ENCODE measurements around the gene ENTPD2. TPM values are rescaled to one million over a fixed set of nuclear protein-coding genes. Genes with fewer than 3 reads are reported as not detected.

The ENTPD2 gene
- total RNA-seq, 1 experiment from 2014 or later: 31.5 TPM

DNA sequence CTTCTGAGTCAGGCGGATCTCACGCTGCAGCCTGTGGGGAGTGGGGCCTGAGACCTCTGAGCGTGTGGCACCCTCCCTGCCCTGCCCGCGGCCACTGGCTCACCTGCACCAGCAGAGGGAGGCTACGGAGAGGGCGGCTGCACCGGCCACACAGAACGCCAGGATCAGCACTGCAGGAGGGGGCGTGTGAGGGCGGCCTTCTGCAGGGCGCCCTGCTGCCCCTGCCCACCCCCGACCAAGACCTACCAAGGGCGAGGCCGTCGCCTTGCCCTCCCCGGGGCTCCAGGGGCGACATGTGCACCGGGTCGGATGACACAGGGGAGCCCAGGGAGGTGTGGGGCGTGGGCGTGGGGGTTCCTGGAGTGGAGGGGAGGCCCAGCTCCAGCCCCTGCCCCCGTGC, 13.3 kb downstream of the ENTPD2 start:
- Mint-ChIP-seq H3K4me3 (ENCODE audit: unreplicated experiment) (no peak overlapping the region), H3K27ac (ENCODE audit: low read depth, unreplicated experiment) (no peak overlapping the region), H3K27me3 (ENCODE audit: insufficient read depth, unreplicated experiment) (no peaks in the 10 kb centered on the region), H3K4me1 (ENCODE audit: insufficient read depth, unreplicated experiment) (no peaks in the 10 kb centered on the region), H3K9me3 (ENCODE audit: unreplicated experiment) (no peaks in the 10 kb centered on the region), H3K36me3 (ENCODE audit: insufficient read depth, unreplicated experiment) (peaks cover 17% of the 10 kb centered on the region)
- POLR2A ChIA-PET: no interaction called here
- CTCF ChIA-PET: no interaction called here
- intact Hi-C loops (cut with micrococcal nuclease): loop anchor here (10.0 kb wide), 1 partner anchor 184 kb away; the partner anchor contains the start of genes CYSRT1, RNF208 and RNF224
- DNase-seq (ENCODE audit: unreplicated experiment): no peak
- BruUV-seq (replicated peaks): no TSS peak
- TF ChIP-seq, protein P1, sequence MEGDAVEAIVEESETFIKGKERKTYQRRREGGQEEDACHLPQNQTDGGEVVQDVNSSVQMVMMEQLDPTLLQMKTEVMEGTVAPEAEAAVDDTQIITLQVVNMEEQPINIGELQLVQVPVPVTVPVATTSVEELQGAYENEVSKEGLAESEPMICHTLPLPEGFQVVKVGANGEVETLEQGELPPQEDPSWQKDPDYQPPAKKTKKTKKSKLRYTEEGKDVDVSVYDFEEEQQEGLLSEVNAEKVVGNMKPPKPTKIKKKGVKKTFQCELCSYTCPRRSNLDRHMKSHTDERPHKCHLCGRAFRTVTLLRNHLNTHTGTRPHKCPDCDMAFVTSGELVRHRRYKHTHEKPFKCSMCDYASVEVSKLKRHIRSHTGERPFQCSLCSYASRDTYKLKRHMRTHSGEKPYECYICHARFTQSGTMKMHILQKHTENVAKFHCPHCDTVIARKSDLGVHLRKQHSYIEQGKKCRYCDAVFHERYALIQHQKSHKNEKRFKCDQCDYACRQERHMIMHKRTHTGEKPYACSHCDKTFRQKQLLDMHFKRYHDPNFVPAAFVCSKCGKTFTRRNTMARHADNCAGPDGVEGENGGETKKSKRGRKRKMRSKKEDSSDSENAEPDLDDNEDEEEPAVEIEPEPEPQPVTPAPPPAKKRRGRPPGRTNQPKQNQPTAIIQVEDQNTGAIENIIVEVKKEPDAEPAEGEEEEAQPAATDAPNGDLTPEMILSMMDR (IDR thresholded peaks at IDR 0.05; ENCODE audit: unreplicated experiment): no peak

DNA sequence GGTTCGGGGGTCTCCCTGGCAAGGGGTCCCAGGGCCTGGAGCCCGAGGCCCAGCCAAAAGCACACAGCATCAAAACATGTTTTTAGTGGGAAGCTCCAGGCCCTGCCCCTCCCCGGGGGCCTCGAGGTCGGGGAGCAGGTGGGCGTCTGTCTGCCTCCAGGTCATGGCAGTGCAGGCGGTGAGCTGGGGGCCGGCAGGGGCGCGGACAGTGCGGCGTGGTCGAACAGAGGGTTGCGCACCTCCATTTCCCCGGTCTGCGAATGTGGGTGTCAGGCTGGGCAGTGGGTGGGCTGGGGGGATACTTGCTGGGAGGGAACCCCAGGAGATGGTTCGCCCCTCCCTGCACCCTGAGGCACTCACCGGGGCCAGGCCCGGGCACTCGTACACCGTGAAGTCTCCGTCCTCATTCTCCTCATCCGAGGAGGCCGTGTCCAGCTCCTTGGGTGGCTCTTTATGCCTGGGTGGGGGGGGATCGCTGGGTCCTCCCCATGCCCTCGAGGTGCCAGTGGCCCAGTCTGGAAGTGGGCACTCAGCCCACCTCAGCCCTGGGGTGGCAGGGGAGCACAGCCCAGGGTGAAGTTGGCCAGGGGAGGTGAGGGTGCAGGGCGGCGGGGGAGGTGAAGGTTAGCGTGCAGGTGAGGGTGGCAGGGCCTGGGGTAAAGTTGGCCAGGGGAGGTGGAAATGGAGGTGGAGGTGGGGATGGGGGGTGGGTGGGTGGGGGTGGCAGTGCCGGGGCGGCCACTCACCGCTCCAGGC, 14.1 kb downstream of the ENTPD2 start:
- intact Hi-C loops (cut with micrococcal nuclease): loop anchor here (10.0 kb wide), 1 partner anchor 185 kb away; the partner anchor contains the start of genes CYSRT1, RNF208 and RNF224
- Mint-ChIP-seq H3K4me1 (ENCODE audit: insufficient read depth, unreplicated experiment) (no peaks in the 10 kb centered on the region), H3K27me3 (ENCODE audit: insufficient read depth, unreplicated experiment) (no peaks in the 10 kb centered on the region), H3K36me3 (ENCODE audit: insufficient read depth, unreplicated experiment) (peaks cover 17% of the 10 kb centered on the region), H3K4me3 (ENCODE audit: unreplicated experiment) (no peak overlapping the region), H3K9me3 (ENCODE audit: unreplicated experiment) (no peaks in the 10 kb centered on the region), H3K27ac (ENCODE audit: low read depth, unreplicated experiment) (no peak overlapping the region)
- ChIA-PET CTCF (interaction anchor here (3.1 kb wide), 1 partner anchor 11 kb away, joined by 16 read pairs; no protein-coding TSS in a partner anchor), POLR2A (interaction anchor here (1.1 kb wide), 1 partner anchor 21 kb away, joined by 3 read pairs; no protein-coding TSS in a partner anchor)
- TF ChIP-seq, protein P1 (IDR thresholded peaks at IDR 0.05; ENCODE audit: unreplicated experiment): no peak
- BruUV-seq (replicated peaks): TSS peak; percentile 60
- DNase-seq (ENCODE audit: unreplicated experiment): no peak

DNA sequence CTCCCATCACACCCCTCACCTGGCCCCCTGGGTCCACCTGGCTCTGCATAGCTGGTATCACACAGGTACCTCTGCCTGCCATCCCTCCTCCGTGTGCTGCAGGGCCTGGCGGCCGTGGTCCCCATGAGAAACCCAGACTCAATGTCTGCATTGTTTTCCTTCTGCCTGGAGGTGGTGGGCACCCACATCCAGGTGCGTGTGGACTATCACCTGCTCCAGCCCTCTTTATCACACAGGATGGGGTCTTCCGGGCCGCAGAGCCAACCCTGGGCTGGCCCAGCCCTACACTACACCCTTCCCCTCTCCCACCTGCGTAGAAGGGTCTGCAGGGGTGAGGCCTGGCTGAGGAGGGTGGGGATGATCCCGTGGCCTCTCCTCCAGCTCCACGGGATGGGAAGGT, 14.9 kb downstream of the ENTPD2 start:
- ChIA-PET POLR2A (interaction anchor here (1.1 kb wide), 1 partner anchor 21 kb away, joined by 3 read pairs; no protein-coding TSS in a partner anchor), CTCF (interaction anchor here (0.7 to 3.1 kb wide), 2 partner anchors 10 to 24 kb away, joined by 4 to 16 read pairs; no protein-coding TSS in a partner anchor)
- H3K9me3 Mint-ChIP-seq (ENCODE audit: unreplicated experiment): no peaks in the 10 kb centered on the region
- TF ChIP-seq, protein P1 (IDR thresholded peaks at IDR 0.05; ENCODE audit: unreplicated experiment): no peak
- H3K36me3 Mint-ChIP-seq (ENCODE audit: insufficient read depth, unreplicated experiment): peaks cover 17% of the 10 kb centered on the region
- intact Hi-C loops (cut with micrococcal nuclease): no loop called here
- H3K27ac Mint-ChIP-seq (ENCODE audit: low read depth, unreplicated experiment): no peak overlapping the region
- no TSS peak for BruUV-seq (replicated peaks)
- no peaks in the 10 kb centered on the region for H3K27me3 Mint-ChIP-seq (ENCODE audit: insufficient read depth, unreplicated experiment)
- no peak overlapping the region for H3K4me3 Mint-ChIP-seq (ENCODE audit: unreplicated experiment)
- no peaks in the 10 kb centered on the region for H3K4me1 Mint-ChIP-seq (ENCODE audit: insufficient read depth, unreplicated experiment)
- no peak for DNase-seq (ENCODE audit: unreplicated experiment)

DNA sequence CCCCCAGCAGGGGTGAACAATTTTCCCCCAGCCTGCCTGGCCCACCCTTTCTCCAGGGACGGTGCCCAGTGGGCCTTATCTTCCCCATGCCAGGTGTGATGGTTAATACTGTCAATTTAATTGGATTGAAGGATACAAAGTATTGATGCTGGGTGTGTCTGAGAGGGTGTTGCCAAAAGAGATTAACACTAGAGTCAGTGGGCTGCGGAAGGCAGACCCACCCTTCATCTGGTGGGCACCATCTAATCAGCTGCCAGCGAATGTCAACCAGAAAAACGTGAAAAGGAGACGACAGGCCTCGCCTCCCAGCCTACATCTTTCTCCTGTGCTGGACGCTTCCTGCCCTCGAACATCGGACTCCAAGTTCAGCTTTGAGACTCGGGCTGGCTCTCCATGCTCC, 16.4 kb downstream of the ENTPD2 start:
- no peak for DNase-seq (ENCODE audit: unreplicated experiment)
- ChIA-PET POLR2A (interaction anchor here (0.6 kb wide), 1 partner anchor 154 kb away, joined by 3 read pairs; no protein-coding TSS in a partner anchor), CTCF (interaction anchor here (0.6 to 3.1 kb wide), 8 partner anchors 8 to 583 kb away, joined by 3 to 27 read pairs (median 4); partner anchors contain the start of gene NPDC1)
- H3K27ac Mint-ChIP-seq (ENCODE audit: low read depth, unreplicated experiment): no peak overlapping the region
- BruUV-seq (replicated peaks): no TSS peak
- no peak overlapping the region for H3K4me3 Mint-ChIP-seq (ENCODE audit: unreplicated experiment)
- no peaks in the 10 kb centered on the region for H3K27me3 Mint-ChIP-seq (ENCODE audit: insufficient read depth, unreplicated experiment)
- H3K4me1 Mint-ChIP-seq (ENCODE audit: insufficient read depth, unreplicated experiment): no peaks in the 10 kb centered on the region
- intact Hi-C loops (cut with micrococcal nuclease): no loop called here
- TF ChIP-seq, protein P1 (IDR thresholded peaks at IDR 0.05; ENCODE audit: unreplicated experiment): no peak
- peaks cover 14% of the 10 kb centered on the region for H3K36me3 Mint-ChIP-seq (ENCODE audit: insufficient read depth, unreplicated experiment)
- no peaks in the 10 kb centered on the region for H3K9me3 Mint-ChIP-seq (ENCODE audit: unreplicated experiment)

Measured in MCF 10A (cell line).